OCI-LY1 (cell line): ENCODE data around the gene CMTR2.

Experiments
- H2AFZ ChIP-seq: fragments of 200-600 bp; sonication (generic), shearing (Covaris generic); 2 replicates; pipeline ENCODE4 v1.6.0; 2014; ENCODE audit warnings: antibody characterized with exemption, mild to moderate bottlenecking, low read length
- H3F3A ChIP-seq: fragments of 200-600 bp; sonication (generic), shearing (Covaris generic); 2 replicates; pipeline ENCODE4 v1.6.0; 2014; ENCODE audit warnings: mild to moderate bottlenecking, antibody characterized with exemption, low read length, moderate library complexity; ENCODE audit not compliant: insufficient read depth
- H3K27ac ChIP-seq: fragments of 200-600 bp; sonication (generic); 2 replicates; pipeline ENCODE4 v1.5.1; 2014; ENCODE audit warnings: low read length, mixed run types, mild to moderate bottlenecking, low read depth; ENCODE audit not compliant: poor library complexity, severe bottlenecking
- H3K27me3 ChIP-seq: fragments of 200-600 bp; sonication (generic); 2 replicates; pipeline ENCODE4 v1.6.0; 2014; ENCODE audit warnings: antibody characterized with exemption, mild to moderate bottlenecking, low read length, moderate library complexity; ENCODE audit not compliant: insufficient read depth
- H3K36me3 ChIP-seq: fragments of 200-600 bp; sonication (generic); 2 replicates; pipeline ENCODE4 v1.6.1; 2014; ENCODE audit warnings: mild to moderate bottlenecking, antibody characterized with exemption, low read length, moderate library complexity, mixed read lengths; ENCODE audit not compliant: insufficient read depth
- H3K4me1 ChIP-seq: fragments of 200-600 bp; sonication (generic); 2 replicates; pipeline ENCODE4 v1.5.1; 2014; ENCODE audit warnings: mild to moderate bottlenecking, low read length, moderate library complexity; ENCODE audit not compliant: insufficient read depth, severe bottlenecking
- H3K4me2 ChIP-seq: fragments of 200-600 bp; sonication (generic), shearing (Covaris generic); 2 replicates; pipeline ENCODE4 v1.6.1; 2014; ENCODE audit warnings: low read length
- H3K4me3 ChIP-seq: fragments of 200-600 bp; sonication (generic); 2 replicates; pipeline ENCODE4 v1.5.1; 2014; ENCODE audit warnings: low read length, low read depth, mild to moderate bottlenecking, mixed read lengths; ENCODE audit not compliant: poor library complexity, severe bottlenecking
- H3K79me2 ChIP-seq: fragments of 200-600 bp; shearing (Covaris generic); 2 replicates; pipeline ENCODE4 v1.6.1; 2016; ENCODE audit warnings: mixed run types, low read length, mixed read lengths; ENCODE audit not compliant: insufficient read depth
- H3K9ac ChIP-seq: fragments of 200-600 bp; sonication (generic), shearing (Covaris generic); 2 replicates; pipeline ENCODE4 v1.6.1; 2014; ENCODE audit warnings: mild to moderate bottlenecking, low read length, mixed read lengths
- H3K9me2 ChIP-seq: fragments of 200-600 bp; sonication (generic), shearing (Covaris generic); 2 replicates; pipeline ENCODE4 v1.6.1; 2014; ENCODE audit warnings: low read depth, mild to moderate bottlenecking, low read length, mixed read lengths
- H3K9me3 ChIP-seq: fragments of 200-600 bp; shearing (Covaris generic); 2 replicates; pipeline ENCODE4 v1.6.1; 2014; ENCODE audit warnings: low read length, mixed read lengths
- H4K20me1 ChIP-seq: fragments of 200-600 bp; sonication (generic), shearing (Covaris generic); 2 replicates; pipeline ENCODE4 v1.6.0; 2016; ENCODE audit warnings: mild to moderate bottlenecking, low read length; ENCODE audit not compliant: insufficient read depth
- EZH2 ChIP-seq: fragments of 200-600 bp; sonication (generic), shearing (Covaris generic); IDR thresholded peaks from 2 replicates; pipeline ENCODE4 v1.8.0; 2017; ENCODE audit warnings: borderline replicate concordance, mixed run types, mild to moderate bottlenecking, antibody characterized with exemption, low read length, moderate library complexity, mixed read lengths
- TF ChIP-seq, protein P1 (sequence below): fragments of 200-600 bp; sonication (generic), shearing (Covaris generic); IDR thresholded peaks from 2 replicates; pipeline ENCODE4 v1.5.1; 2017; ENCODE audit warnings: mild to moderate bottlenecking, antibody characterized with exemption, low read length, moderate library complexity, mixed read lengths

The CMTR2 gene

DNA sequence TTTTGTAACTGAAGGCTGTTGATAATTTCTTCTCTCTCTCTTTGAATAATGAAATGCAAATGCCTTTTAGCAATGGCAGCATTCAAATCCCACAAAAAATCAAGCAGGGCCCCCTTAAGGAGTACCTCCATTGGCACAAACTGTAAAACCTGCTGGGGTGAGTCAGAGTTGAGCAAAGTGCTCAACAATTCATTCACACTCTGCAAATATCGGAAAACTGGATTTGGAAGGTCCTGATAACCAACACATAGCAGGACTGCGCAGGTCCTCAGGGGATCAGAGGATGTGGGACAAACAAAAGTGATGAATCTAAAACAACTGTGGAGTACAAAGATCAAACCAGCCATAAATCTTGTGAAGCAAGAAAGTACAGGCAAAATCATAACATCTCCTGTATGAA is 5.6 kb downstream of the CMTR2 start:
- Histone ChIP-seq H3K4me3 (no peak overlapping the region), H3K27ac (no peak overlapping the region), H3F3A (no peaks in the 10 kb centered on the region), H3K9ac (no peak overlapping the region), H3K9me3 (no peaks in the 10 kb centered on the region), H3K27me3 (no peaks in the 10 kb centered on the region), H3K4me2 (no peak overlapping the region), H3K4me1 (peaks cover 11% of the 10 kb centered on the region), H2AFZ (no peak overlapping the region), H3K79me2 (no peaks in the 10 kb centered on the region), H3K9me2 (no peaks in the 10 kb centered on the region), H3K36me3 (peaks cover 38% of the 10 kb centered on the region), H4K20me1 (no peaks in the 10 kb centered on the region)
- TF ChIP-seq, protein P1, sequence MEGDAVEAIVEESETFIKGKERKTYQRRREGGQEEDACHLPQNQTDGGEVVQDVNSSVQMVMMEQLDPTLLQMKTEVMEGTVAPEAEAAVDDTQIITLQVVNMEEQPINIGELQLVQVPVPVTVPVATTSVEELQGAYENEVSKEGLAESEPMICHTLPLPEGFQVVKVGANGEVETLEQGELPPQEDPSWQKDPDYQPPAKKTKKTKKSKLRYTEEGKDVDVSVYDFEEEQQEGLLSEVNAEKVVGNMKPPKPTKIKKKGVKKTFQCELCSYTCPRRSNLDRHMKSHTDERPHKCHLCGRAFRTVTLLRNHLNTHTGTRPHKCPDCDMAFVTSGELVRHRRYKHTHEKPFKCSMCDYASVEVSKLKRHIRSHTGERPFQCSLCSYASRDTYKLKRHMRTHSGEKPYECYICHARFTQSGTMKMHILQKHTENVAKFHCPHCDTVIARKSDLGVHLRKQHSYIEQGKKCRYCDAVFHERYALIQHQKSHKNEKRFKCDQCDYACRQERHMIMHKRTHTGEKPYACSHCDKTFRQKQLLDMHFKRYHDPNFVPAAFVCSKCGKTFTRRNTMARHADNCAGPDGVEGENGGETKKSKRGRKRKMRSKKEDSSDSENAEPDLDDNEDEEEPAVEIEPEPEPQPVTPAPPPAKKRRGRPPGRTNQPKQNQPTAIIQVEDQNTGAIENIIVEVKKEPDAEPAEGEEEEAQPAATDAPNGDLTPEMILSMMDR: no peak
- no peak for TF ChIP-seq EZH2

DNA sequence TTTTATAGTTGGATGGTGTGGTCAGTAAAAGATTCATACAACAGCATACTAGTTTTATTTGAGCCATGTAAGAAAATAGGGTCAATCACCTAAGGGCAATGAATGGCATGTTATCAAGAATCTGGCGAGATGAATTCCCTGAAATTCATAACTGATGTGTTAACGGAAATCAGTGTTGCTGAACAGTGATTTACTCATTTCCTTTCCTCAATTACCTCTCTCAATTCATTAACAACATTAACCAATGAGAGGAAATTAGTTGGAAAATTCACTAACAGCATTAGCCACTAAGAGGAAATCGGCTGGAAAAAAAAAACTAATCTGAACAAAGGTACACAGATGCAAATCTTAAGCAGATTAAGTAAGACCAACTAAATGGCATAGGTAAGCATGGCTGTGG is 6.3 kb downstream of the CMTR2 start:
- no peaks in the 10 kb centered on the region for H3K9me3 ChIP-seq
- H3K79me2 ChIP-seq: no peaks in the 10 kb centered on the region
- no peak overlapping the region for H2AFZ ChIP-seq
- peaks cover 38% of the 10 kb centered on the region for H3K36me3 ChIP-seq
- H3K4me2 ChIP-seq: no peak overlapping the region
- TF ChIP-seq, protein P1: no peak
- TF ChIP-seq EZH2: no peak
- H3K9ac ChIP-seq: no peak overlapping the region
- no peaks in the 10 kb centered on the region for H4K20me1 ChIP-seq
- H3K27ac ChIP-seq: no peak overlapping the region
- no peak overlapping the region for H3K4me3 ChIP-seq
- H3K4me1 ChIP-seq: peaks cover 4% of the 10 kb centered on the region
- no peaks in the 10 kb centered on the region for H3K27me3 ChIP-seq
- H3K9me2 ChIP-seq: no peaks in the 10 kb centered on the region
- H3F3A ChIP-seq: no peaks in the 10 kb centered on the region

DNA sequence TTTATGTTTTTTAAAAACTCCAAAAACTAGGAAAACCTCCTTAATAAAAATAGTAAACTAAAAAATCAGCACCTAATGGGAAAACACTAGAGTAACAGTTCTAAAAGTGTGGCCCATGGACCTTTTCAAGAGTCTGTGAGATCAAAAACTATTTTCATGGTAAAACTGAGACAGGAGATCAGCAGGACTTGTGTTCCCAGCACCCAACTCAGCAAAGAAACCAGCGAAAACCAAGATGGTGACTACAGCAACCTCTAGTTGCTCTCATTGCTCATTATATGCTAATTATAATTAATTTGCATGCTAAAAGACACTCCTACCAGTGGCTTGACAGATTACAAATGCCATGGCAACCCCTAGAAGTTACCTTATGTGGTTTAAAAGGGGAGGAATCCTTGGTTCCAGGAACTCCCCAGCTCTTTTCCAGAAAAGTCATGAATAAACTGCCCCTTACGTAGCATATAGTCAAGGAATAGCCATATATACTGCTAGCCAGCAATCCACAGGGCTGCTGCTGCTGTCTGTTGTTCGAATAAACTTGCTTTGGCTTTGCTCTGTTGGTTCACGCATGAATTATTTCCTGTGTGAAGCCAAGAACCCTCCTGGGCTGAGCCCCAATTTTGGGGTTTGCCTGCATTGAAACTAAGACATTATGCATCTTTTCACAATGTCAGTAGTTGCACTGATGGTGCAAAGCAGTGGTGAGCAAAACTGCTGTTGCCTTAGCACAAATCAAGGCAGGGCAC is 12.4 kb downstream of the CMTR2 start:
- no peak overlapping the region for H2AFZ ChIP-seq
- no peaks in the 10 kb centered on the region for H3K27me3 ChIP-seq
- no peaks in the 10 kb centered on the region for H4K20me1 ChIP-seq
- H3K79me2 ChIP-seq: no peaks in the 10 kb centered on the region
- no peaks in the 10 kb centered on the region for H3F3A ChIP-seq
- H3K4me1 ChIP-seq: no peaks in the 10 kb centered on the region
- no peak overlapping the region for H3K27ac ChIP-seq
- H3K36me3 ChIP-seq: no peaks in the 10 kb centered on the region
- H3K4me2 ChIP-seq: no peak overlapping the region
- H3K9me2 ChIP-seq: no peaks in the 10 kb centered on the region
- H3K9me3 ChIP-seq: peaks cover 3% of the 10 kb centered on the region; the same call in 1 of the 2 replicates
- TF ChIP-seq, protein P1: no peak
- no peak for TF ChIP-seq EZH2
- H3K4me3 ChIP-seq: no peak overlapping the region
- no peak overlapping the region for H3K9ac ChIP-seq
